RWPE1 (cell line): ENCODE results near the gene CD93.

ENCODE experiments used
- CTCF ChIA-PET: fragments of 350-600 bp; sonication (Branson Sonifier 250); formaldehyde crosslinking; extraction: SDS; loops from one replicate; lab custom pipeline; 2021; lab: Yijun Ruan, JAX
- POLR2A ChIA-PET: fragments of 400-600 bp; formaldehyde crosslinking; extraction: SDS; loops from one replicate; lab custom pipeline; 2020; ENCODE audit warnings: antibody characterized with exemption; ENCODE audit not compliant: low non-redundant PET; lab: Yijun Ruan, JAX
- DNase-seq: peaks from one replicate; pipeline ENCODE4 v3.0.0; 2012; ENCODE audit warnings: low spot score
- H3K27ac ChIP-seq: fragments of 450-650 bp; 2 replicates; pipeline ENCODE4 v1.5.1; 2017
- CTCF ChIP-seq: fragments of 450-650 bp; conservative IDR thresholded peaks from 2 replicates; pipeline ENCODE4 v1.5.1; 2017; ENCODE audit warnings: low read depth, mild to moderate bottlenecking

CD93 gene

DNA sequence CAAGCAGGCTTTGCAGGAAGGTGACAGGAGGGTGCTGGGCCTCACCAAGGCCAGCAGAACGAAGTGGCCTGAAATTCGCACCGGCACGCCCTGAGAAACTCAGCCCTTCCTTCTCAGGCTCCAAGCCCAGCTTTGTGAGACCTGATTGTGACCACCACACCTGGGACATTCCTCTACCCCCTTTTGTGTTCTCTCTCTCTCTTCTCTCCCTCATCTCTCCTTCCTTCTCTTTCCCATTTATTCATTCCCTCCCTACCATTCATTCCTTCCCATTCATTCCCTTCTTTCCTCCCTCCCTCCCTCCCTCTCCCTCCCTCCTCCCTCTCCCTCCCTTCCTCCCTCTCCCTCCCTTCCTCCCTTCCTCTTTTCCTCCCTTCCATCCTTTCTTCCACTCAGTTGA, 8.8 kb downstream of the CD93 start:
- no peak overlapping the region for H3K27ac ChIP-seq
- POLR2A ChIA-PET, result no interaction called here
- TF ChIP-seq CTCF, result no peak
- CTCF ChIA-PET, result interaction anchor here (1.1 kb wide), 1 partner anchor 124 kb away, joined by 3 read pairs; no protein-coding TSS in a partner anchor
- no peak for DNase-seq

DNA sequence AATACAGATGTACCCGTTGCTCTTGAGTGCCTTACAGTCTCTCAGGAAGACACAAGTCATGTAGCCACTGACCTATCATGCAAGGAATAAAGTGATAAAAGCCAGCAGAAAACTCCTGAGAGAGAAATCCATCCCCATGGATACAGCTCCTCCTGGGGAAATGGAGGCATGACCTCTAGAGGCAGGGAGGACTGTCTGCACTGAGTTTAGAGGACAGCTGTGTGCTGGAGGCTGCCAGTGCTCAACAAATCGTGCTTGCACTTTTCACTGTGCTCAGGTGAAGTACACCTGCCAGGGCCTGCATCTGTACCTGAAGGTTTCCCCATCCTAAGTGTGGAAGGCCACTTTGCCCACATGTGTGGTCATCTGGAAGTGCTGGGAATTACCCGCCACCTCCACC, 12.1 kb downstream of the CD93 start:
- ChIA-PET POLR2A (no interaction called here), CTCF (interaction anchor here (0.5 to 0.6 kb wide), 2 partner anchors 111 to 247 kb away, joined by 4 to 5 read pairs; no protein-coding TSS in a partner anchor)
- no peak for TF ChIP-seq CTCF
- H3K27ac ChIP-seq, result no peak overlapping the region
- no peak for DNase-seq

DNA sequence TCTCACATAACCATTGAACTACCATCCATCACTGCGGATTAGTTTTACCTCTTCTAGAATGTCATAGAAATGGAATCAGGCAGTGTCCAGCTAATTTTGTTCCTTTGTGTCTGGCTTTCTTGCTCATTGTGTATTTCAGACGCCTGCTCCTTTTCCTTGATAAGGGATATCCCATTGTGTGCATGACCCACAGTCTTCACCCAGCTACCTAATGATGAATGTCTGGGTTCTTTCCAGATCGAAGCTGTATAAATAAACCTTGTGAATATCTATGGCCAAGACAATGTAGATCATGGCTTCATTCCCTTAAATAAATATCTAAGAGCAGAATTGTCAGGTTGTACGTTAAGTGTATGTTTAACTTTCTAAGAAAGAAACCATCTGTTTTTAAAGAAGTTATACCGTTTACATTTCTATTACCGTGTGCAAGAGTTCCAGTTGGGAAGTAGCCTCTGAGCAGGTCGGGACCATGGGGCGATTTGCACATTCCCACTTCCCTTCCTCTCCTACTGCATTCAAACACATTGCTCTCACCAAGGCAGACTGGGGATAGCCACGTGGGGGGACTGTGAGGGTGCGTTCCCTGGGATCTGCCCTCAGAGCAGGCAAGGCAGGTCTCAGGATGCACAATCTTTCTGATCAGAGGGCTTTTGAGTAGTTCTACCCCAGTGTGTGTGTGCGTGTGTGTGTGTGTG, 13.1 kb downstream of the CD93 start:
- no peak for DNase-seq
- no peak for TF ChIP-seq CTCF
- no peak overlapping the region for H3K27ac ChIP-seq
- CTCF ChIA-PET, result interaction anchor here (0.7 kb wide), 1 partner anchor 9 kb away, joined by 4 read pairs; no protein-coding TSS in a partner anchor
- POLR2A ChIA-PET, result no interaction called here

DNA sequence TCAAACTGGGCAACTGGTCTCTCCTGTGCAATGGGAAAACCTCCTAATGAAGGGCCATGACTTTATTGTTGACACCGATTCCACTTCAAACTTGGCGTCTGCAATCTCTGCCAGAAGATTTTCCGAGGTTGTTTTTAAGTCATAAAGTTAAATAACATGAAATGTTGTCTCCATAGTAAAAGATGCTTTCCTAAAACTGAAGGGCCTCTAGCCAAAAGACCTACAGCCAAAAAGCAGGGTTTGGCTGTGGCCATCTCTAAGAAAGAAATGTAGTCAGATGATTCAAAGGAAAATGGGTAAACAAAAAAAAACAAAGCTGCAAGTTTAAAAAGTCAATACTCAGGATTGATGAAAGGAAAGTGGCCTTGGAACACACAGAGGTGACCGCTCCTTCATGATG, 14.1 kb downstream of the CD93 start:
- no peak overlapping the region for H3K27ac ChIP-seq
- ChIA-PET CTCF (interaction anchor here (0.7 kb wide), 1 partner anchor 11 kb away, joined by 3 read pairs; no protein-coding TSS in a partner anchor), POLR2A (no interaction called here)
- TF ChIP-seq CTCF, result no peak
- no peak for DNase-seq

- H3K27ac ChIP-seq, result no peak overlapping the region
- DNase-seq, result no peak
- TF ChIP-seq CTCF, result no peak
- ChIA-PET POLR2A (no interaction called here), CTCF (interaction anchor here (0.7 kb wide), 1 partner anchor 11 kb away, joined by 3 read pairs; no protein-coding TSS in a partner anchor)
Observed at GRCh38 chr20:23071398-23071797, 14.7 kb downstream of the CD93 start.

DNA sequence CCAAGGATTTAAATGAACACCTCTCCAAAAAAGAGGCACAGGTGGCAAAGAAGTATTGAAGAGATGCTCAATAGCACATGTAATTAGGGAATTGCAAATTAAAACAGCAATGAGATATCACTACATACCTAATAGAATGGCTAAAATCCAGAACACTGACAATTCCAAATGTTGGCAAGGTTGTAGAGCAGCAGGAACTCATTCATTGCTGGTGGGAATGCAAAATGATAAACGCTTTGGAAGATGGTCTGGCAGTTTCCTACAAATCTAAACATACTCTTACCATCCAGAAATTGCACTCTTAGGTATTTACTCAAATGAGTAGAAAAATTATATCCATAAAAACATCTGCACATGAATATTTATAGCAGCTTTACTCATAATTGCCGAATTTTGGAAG, 17.0 kb downstream of the CD93 start:
- no peak for DNase-seq
- CTCF ChIA-PET, result interaction anchor here (0.6 kb wide), 1 partner anchor 1706 kb away, joined by 3 read pairs; no protein-coding TSS in a partner anchor
- no peak for TF ChIP-seq CTCF
- POLR2A ChIA-PET, result no interaction called here
- no peak overlapping the region for H3K27ac ChIP-seq
